CD14-positive monocyte (primary cell): Measurements from ENCODE around the gene BCAN. TPM values are rescaled to one million over a fixed set of nuclear protein-coding genes. Genes with fewer than 3 reads are reported as not detected.

ENCODE experiments used
- DNase-seq, 3 donors: peaks; one replicate each; pipeline ENCODE4 v3.0.0-alpha.2; 2011 to 2022
- H2AFZ ChIP-seq: 2 replicates; pipeline ENCODE4 v1.6.0; 2012; ENCODE audit warnings: mild to moderate bottlenecking, low read depth, low read length, inconsistent platforms; ENCODE audit not compliant: insufficient read depth, poor library complexity, severe bottlenecking
- H3K27ac ChIP-seq, 2 donors: 1 replicate in 1 of 2; 2 replicates in 1 of 2; pipeline ENCODE4 v1.5.1; 2012 to 2013; ENCODE audit warnings: low read length in 2 of 2, control low read depth in 1 of 2, inconsistent platforms in 1 of 2, low read depth in 1 of 2, mild to moderate bottlenecking in 1 of 2
- H3K27me3 ChIP-seq, 2 donors: one replicate each; pipeline versions ENCODE4 v1.6.0 to v1.6.1; 2011 to 2013; ENCODE audit warnings: low read length in 2 of 2; ENCODE audit not compliant: control insufficient read depth in 2 of 2, insufficient read depth in 2 of 2
- H3K36me3 ChIP-seq, 2 donors: replicated peaks in 1 of 2; 1 replicate in 1 of 2; 2 replicates in 1 of 2; pipeline versions ENCODE4 v1.5.1 to v1.6.1; 2012 to 2013; ENCODE audit warnings: low read length in 2 of 2, control low read depth in 1 of 2, inconsistent platforms in 1 of 2, mild to moderate bottlenecking in 1 of 2; ENCODE audit not compliant: insufficient read depth in 2 of 2, control insufficient read depth in 1 of 2
- H3K4me1 ChIP-seq, 2 donors: 1 replicate in 1 of 2; 2 replicates in 1 of 2; pipeline versions ENCODE4 v1.5.1 to v1.6.1; 2012 to 2013; ENCODE audit warnings: low read length in 2 of 2, control low read depth in 1 of 2, inconsistent platforms in 1 of 2, mild to moderate bottlenecking in 1 of 2, moderate library complexity in 1 of 2; ENCODE audit not compliant: insufficient read depth in 2 of 2, control insufficient read depth in 1 of 2
- H3K4me2 ChIP-seq: replicated peaks from 2 replicates; pipeline ENCODE3; 2012; ENCODE audit warnings: low read length, moderate library complexity, mild to moderate bottlenecking; ENCODE audit not compliant: poor library complexity, severe bottlenecking; ENCODE audit errors: extremely low read depth
- H3K4me3 ChIP-seq, 3 experiments: fragments of 200-600 bp in 1 of 3; sonication (generic) in 1 of 3; replicated peaks in 1 of 3; 1 replicate in 2 of 3; 2 replicates in 1 of 3; pipeline ENCODE4 v1.5.1; 2011 to 2013; ENCODE audit warnings: low read length in 3 of 3, mild to moderate bottlenecking in 3 of 3, control low read depth in 2 of 3, low read depth in 2 of 3, inconsistent platforms in 1 of 3, moderate library complexity in 1 of 3
- H3K79me2 ChIP-seq: 2 replicates; pipeline ENCODE4 v1.6.0; 2012; ENCODE audit warnings: mild to moderate bottlenecking, control low read depth, inconsistent platforms, low read length, moderate library complexity; ENCODE audit not compliant: insufficient read depth
- H3K9ac ChIP-seq: 2 replicates; pipeline ENCODE4 v1.6.0; 2017; ENCODE audit warnings: low read length, mild to moderate bottlenecking; ENCODE audit not compliant: insufficient read depth, poor library complexity, severe bottlenecking
- H3K9me3 ChIP-seq, 2 donors: replicated peaks in 1 of 2; 1 replicate in 1 of 2; 2 replicates in 1 of 2; pipeline versions ENCODE4 v1.5.1 to v1.6.1; 2012 to 2013; ENCODE audit warnings: low read length in 2 of 2, control low read depth in 1 of 2; ENCODE audit not compliant: control insufficient read depth in 1 of 2, insufficient read depth in 1 of 2
- H4K20me1 ChIP-seq: 2 replicates; pipeline ENCODE4 v1.6.0; 2012; ENCODE audit warnings: mild to moderate bottlenecking, low read length, control low read depth, moderate library complexity; ENCODE audit not compliant: insufficient read depth
- H3K27ac Mint-ChIP-seq, 7 donors: one replicate each; pipeline ENCODE4 v1.8.0; 2020; ENCODE audit warnings: mild to moderate bottlenecking in 7 of 7, mixed read lengths in 7 of 7, moderate library complexity in 6 of 7, inconsistent platforms in 2 of 7
- H3K27me3 Mint-ChIP-seq, 3 donors: one replicate each; pipeline ENCODE4 v1.8.0; 2021 to 2022; ENCODE audit warnings: low read depth in 3 of 3, mild to moderate bottlenecking in 3 of 3, mixed read lengths in 3 of 3, moderate library complexity in 3 of 3, inconsistent platforms in 1 of 3
- H3K36me3 Mint-ChIP-seq, 2 donors: one replicate each; pipeline ENCODE4 v1.8.0; 2020; ENCODE audit warnings: mixed read lengths in 2 of 2, inconsistent platforms in 1 of 2, mild to moderate bottlenecking in 1 of 2
- H3K4me1 Mint-ChIP-seq: one replicate; pipeline ENCODE4 v1.8.0; 2020; ENCODE audit warnings: mild to moderate bottlenecking, mixed read lengths
- H3K4me3 Mint-ChIP-seq, 2 donors: one replicate each; pipeline ENCODE4 v1.8.0; 2020; ENCODE audit warnings: mild to moderate bottlenecking in 2 of 2, mixed read lengths in 2 of 2, moderate library complexity in 1 of 2
- H3K9me3 Mint-ChIP-seq, 7 donors: one replicate each; pipeline ENCODE4 v1.8.0; 2020 to 2022; ENCODE audit warnings: mixed read lengths in 7 of 7, mild to moderate bottlenecking in 6 of 7, moderate library complexity in 6 of 7, inconsistent platforms in 2 of 7
- CTCF ChIP-seq: fragments of 200-600 bp; IDR thresholded peaks from one replicate; pipeline ENCODE4 v1.8.0; 2022; ENCODE audit warnings: antibody characterized with exemption, mild to moderate bottlenecking
- WGBS: methylation state at CpG from one replicate; pipeline ENCODE4 v1.1.5; 2013; ENCODE audit warnings: missing lambda C conversion rate; ENCODE audit not compliant: insufficient coverage; 5-methylcytosine and 5-hydroxymethylcytosine counted together
- intact Hi-C, 2 donors: fragments of 100-400 bp; cut with micrococcal nuclease; formaldehyde crosslinking; loops; one replicate each; pipeline versions ENCODE4 v1.15.0 to v1.15.1; 2023
- polyA plus RNA-seq, 3 donors: library from polyadenylated mRNA; depleted of rRNA in 1 of 3; unstranded in 2 of 3; stranded (reverse) in 1 of 3; fragments of 300-500 nt in 2 of 3; fragments of >200 nt in 1 of 3; fragmentation: Illumina TruSeq in 2 of 3; gene quantifications; 1 replicate in 2 of 3; 2 replicates in 1 of 3; pipeline ENCODE4 v1.2.3, GENCODE V29; 2012 to 2021

Gene BCAN
- polyA plus RNA-seq, 3 donors = not detected

GRCh38 chr1:156670359-156670758 is 28.4 kb downstream of the BCAN start:
- Mint-ChIP-seq H3K27ac (no peak overlapping the region), H3K4me1 (peaks cover 6% of the 10 kb centered on the region), H3K27me3 (peaks cover 37 to 65% (median 42%) of the 10 kb centered on the region in 3 donors), H3K36me3 (no peaks in the 10 kb centered on the region), H3K4me3 (no peak overlapping the region), H3K9me3 (peaks cover 0 to 4% (median 0%) of the 10 kb centered on the region in 7 donors)
- no peak for TF ChIP-seq CTCF
- Histone ChIP-seq H3K27ac (no peak overlapping the region), H3K9ac (no peak overlapping the region), H4K20me1 (no peaks in the 10 kb centered on the region), H3K27me3 (peaks cover 2 to 39% of the 10 kb centered on the region in 2 donors), H3K4me1 (peaks cover 3 to 11% of the 10 kb centered on the region in 2 donors), H2AFZ (no peak overlapping the region), H3K79me2 (no peaks in the 10 kb centered on the region), H3K4me2 (no peak overlapping the region), H3K9me3 (no peaks in the 10 kb centered on the region), H3K36me3 (no peaks in the 10 kb centered on the region), H3K4me3 (no peak overlapping the region)
- DNase-seq = no peak
- 88% methylated on average over 4 of the region's 6 CpGs for WGBS
- intact Hi-C loops = loop anchor here in 1 of 2 donors (10.0 kb wide), 1 partner anchor 46 kb away; no protein-coding TSS in a partner anchor

GRCh38 chr1:156670791-156671190 is 28.9 kb downstream of the BCAN start:
- TF ChIP-seq CTCF = no peak
- Mint-ChIP-seq H3K4me3 (no peak overlapping the region), H3K27me3 (peaks cover 36 to 66% (median 42%) of the 10 kb centered on the region in 3 donors), H3K27ac (no peak overlapping the region), H3K9me3 (peaks cover 0 to 4% (median 0%) of the 10 kb centered on the region in 7 donors), H3K4me1 (peaks cover 1% of the 10 kb centered on the region), H3K36me3 (no peaks in the 10 kb centered on the region)
- Histone ChIP-seq H4K20me1 (no peaks in the 10 kb centered on the region), H3K27me3 (peaks cover 6 to 39% of the 10 kb centered on the region in 2 donors), H3K27ac (no peak overlapping the region), H3K36me3 (no peaks in the 10 kb centered on the region), H3K9ac (no peak overlapping the region), H3K4me2 (no peak overlapping the region), H3K4me1 (peaks cover 0 to 7% of the 10 kb centered on the region in 2 donors), H3K4me3 (no peak overlapping the region), H3K79me2 (no peaks in the 10 kb centered on the region), H2AFZ (no peak overlapping the region), H3K9me3 (no peaks in the 10 kb centered on the region)
- 53% methylated on average over 3 of the region's 4 CpGs for WGBS
- intact Hi-C loops = loop anchor here in 1 of 2 donors (10.0 kb wide), 1 partner anchor 46 kb away; no protein-coding TSS in a partner anchor
- DNase-seq = no peak
